GM12892 (cell line): Measurements from ENCODE around the gene POLD4.

ENCODE experiments used
- POLR2A ChIP-seq: IDR thresholded peaks from 2 replicates; pipeline ENCODE4 v1.6.1; 2011; ENCODE audit warnings: low read depth, low read length, control low read depth
- TAF1 ChIP-seq: IDR thresholded peaks from 2 replicates; pipeline ENCODE4 v1.6.1; 2011; ENCODE audit warnings: low read depth, mild to moderate bottlenecking, control low read depth, low read length, borderline replicate concordance

DNA sequence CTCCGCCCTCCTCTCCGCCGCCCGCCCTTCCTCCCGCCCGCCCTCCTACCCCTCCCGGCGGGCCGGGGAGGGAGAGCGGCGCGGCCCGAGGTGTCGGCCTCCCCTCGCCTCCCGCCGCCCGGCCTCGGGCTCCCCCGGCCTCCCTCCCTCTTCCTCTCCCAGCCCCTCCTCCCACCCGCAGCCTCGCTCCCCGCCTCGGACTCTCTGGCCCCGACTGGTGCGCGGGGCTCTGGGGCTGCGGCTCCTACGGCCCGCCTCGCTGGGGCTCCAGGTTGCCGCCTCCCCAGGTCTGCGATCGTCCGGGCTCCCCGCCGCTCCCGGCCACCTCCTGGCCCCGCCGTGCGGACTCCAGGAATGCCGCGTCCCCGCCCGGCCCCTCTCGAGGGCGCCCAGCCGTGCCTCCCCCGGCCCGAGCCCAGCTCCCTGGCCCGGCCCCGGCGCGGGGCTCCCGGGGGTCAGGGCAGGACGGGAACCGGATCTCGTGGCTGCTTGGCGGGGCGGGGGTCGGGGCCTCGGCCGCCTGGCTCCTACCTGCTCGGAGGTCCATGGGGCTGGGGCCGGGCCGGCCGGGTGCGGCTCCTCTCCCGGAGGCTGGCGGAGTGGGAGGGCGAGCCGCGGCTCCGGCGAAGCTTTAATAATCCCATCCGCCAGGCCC lies 19.8 kb upstream of the POLD4 start, which contains the start of gene CLCF1:
- TF ChIP-seq POLR2A: no peak
- TF ChIP-seq TAF1: no peak
